Measurements from ENCODE around the gene SRSF2.
A peak's percentile ranks its signal among the peaks of the same experiment; 100 is the strongest.
"Not testable (repeated sequence)": the region's sequence is repeated elsewhere in the genome, so short reads cannot be mapped to it uniquely, and the experiment has no call there.

The SRSF2 gene

GRCh38 chr17:76698466-76698977 is 38.6 kb downstream of the SRSF2 start:
- not testable (repeated sequence) for DNase-seq

GRCh38 chr17:76697702-76698465 is 39.2 kb downstream of the SRSF2 start:
- DNase-seq, result no peak

GRCh38 chr17:76696763-76697701 is 40.1 kb downstream of the SRSF2 start:
- peak; percentile 14 for DNase-seq

- DNase-seq, result no peak
These were observed 41.9 kb downstream of the SRSF2 start for GRCh38 chr17:76695059-76695831.

GRCh38 chr17:76691379-76692191 is 45.5 kb downstream of the SRSF2 start:
- no peak for DNase-seq

- DNase-seq, result no peak
These were observed 46.4 kb downstream of the SRSF2 start for GRCh38 chr17:76690596-76691280.

GRCh38 chr17:76689859-76690258 is 47.3 kb downstream of the SRSF2 start:
- no peak for DNase-seq

- DNase-seq, result no peak
These were observed 48.9 kb downstream of the SRSF2 start for GRCh38 chr17:76688165-76688622.

- no peak for DNase-seq
These were observed 49.6 kb downstream of the SRSF2 start for GRCh38 chr17:76687298-76688164.

- DNase-seq, result no peak
These were observed 50.4 kb downstream of the SRSF2 start for GRCh38 chr17:76686538-76687297.

- no peak for DNase-seq
These were observed 51.3 kb downstream of the SRSF2 start for GRCh38 chr17:76685846-76686245.

- no peak for DNase-seq
These were observed 51.8 kb downstream of the SRSF2 start for GRCh38 chr17:76685366-76685765.

GRCh38 chr17:76684756-76685155 is 52.4 kb downstream of the SRSF2 start:
- DNase-seq, result no peak
